ENCODE measurements around the gene ZNF10.

The ZNF10 gene

DNA sequence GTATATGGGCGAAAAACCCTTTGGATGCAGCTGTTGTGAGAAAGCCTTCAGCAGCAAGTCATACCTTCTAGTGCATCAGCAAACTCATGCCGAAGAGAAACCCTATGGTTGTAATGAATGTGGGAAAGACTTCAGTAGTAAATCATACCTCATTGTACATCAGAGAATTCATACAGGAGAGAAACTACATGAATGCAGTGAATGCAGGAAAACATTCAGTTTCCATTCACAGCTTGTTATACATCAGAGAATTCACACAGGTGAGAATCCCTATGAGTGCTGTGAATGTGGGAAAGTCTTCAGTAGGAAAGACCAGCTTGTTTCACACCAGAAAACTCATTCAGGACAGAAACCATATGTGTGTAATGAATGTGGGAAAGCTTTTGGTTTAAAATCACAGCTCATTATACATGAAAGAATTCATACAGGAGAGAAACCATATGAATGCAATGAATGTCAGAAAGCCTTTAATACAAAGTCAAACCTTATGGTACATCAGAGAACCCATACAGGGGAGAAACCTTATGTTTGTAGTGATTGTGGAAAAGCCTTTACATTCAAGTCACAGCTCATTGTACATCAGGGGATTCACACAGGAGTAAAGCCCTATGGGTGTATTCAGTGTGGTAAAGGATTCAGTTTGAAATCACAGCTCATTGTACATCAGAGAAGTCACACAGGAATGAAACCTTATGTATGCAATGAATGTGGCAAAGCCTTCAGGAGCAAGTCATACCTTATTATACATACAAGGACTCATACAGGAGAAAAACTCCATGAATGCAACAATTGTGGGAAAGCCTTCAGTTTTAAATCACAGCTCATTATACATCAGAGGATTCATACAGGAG is 72.3 kb downstream of the ZNF10 start:
- DNase-seq: no peak

GRCh38 chr12:133203344-133204263 is 73.2 kb downstream of the ZNF10 start:
- no peak for DNase-seq

DNA sequence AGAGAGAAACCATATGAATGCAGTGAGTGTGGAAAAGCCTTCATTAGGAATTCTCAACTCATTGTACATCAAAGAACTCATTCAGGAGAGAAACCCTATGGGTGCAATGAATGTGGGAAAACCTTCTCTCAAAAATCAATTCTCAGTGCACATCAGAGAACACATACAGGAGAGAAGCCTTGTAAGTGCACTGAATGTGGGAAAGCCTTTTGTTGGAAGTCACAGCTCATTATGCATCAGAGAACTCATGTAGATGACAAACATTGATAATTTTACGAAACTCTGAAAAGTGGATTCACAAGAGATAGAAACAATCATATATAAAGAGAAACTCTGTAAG is 73.8 kb downstream of the ZNF10 start:
- DNase-seq: no peak

DNA sequence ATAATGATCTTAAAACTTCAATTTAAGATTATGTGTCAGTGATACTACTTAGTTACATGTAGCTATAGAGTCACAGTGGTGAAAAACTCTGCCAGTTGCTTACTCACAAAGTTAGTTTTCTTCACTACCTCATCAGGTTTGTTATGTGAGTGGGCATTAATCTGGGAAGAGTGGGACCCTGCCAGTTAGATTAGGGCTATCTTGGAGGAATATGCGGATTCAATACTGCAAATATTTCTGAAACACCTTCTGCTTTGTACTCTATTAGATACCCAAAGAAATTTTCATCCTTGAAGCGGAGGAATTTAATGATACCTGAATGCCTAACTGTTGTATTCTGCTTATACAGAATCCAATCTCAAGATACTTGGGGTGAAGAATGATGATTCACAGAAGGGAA is 76.0 kb downstream of the ZNF10 start:
- DNase-seq: no peak
